A549 (cell line): ENCODE data around the gene UBAC2.

Experiments
- EHMT2 ChIP-seq: fragments of 200-600 bp; sonication (generic); IDR thresholded peaks from 2 replicates; pipeline ENCODE4 v1.6.1; 2016; ENCODE audit warnings: antibody characterized with exemption, low read depth, mild to moderate bottlenecking, moderate library complexity
- HOXA7 ChIP-seq: fragments of 250-450 bp; sonication (Bioruptor Pico); IDR thresholded peaks from 2 replicates; pipeline ENCODE4 v1.5.0; 2020; ENCODE audit warnings: mild to moderate bottlenecking, moderate library complexity
- POLR2A ChIP-seq: IDR thresholded peaks from 2 replicates; pipeline ENCODE4 v1.6.1; 2012; ENCODE audit warnings: mild to moderate bottlenecking, low read length
- RFX5 ChIP-seq: fragments of 450-650 bp; IDR thresholded peaks from 2 replicates; pipeline ENCODE4 v1.7.1; 2014; ENCODE audit warnings: antibody characterized with exemption, mild to moderate bottlenecking, moderate library complexity

DNA sequence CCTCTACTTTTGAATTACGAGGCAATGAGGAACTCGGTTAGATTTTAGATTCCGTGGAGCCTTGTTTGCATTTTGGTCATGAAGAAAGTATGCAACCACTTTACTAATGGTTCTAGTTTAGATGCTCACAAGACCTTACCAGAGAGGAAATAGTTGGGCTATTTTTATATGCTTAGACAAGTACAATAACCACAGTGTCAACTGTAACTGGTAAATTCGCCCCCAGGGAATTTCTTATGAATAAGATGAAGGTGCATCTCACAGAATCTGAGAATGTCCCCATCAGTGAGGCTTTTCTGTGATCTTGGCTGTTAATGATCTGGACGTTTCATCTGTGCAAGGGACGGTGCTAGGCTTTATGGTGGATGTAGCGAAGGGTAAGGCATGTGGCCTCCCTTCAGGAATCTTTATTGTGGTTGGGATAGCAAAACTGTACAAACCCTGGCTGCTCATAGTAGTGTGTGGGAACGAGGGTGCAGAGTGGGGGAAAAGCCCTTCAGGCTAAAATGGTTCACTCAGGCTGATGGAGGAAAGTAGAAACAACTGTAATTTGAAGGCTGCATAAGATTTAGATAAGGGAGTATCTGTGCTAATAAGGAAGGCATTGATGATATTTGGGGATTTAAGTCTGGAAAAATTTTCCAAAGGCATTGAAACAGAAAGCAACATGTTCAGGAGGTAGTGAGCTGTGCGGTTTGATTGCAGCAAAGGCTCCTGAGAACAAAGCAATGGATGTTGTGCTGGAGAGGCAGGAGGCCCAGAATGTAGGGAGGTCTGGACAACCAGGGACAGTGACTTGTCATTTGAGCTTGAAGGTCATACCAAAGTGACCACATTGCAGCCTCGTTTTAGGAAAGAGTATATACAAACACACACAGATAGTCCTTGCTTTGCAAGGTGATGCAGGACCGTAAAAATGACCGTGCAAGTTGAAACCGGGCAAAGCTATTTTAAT is 28.4 kb downstream of the UBAC2 start:
- no peak for TF ChIP-seq RFX5
- no peak for TF ChIP-seq POLR2A
- no peak for TF ChIP-seq EHMT2
- TF ChIP-seq HOXA7 (CRISPR knock-in tag) = no peak
